ENCODE measurements around the gene DLGAP4.

GRCh38 chr20:36335206-36335870 is 29.2 kb downstream of the DLGAP4 start:
- TF ChIP-seq POLR2AphosphoS5 (IDR thresholded peaks at IDR 0.05; ENCODE audit: insufficient read depth in 1 of 2, low read depth in 1 of 2) = no peak
- TF ChIP-seq CTCF (IDR thresholded peaks at IDR 0.05) = no peak
- TF ChIP-seq POLR2A (IDR thresholded peaks at IDR 0.05) = no peak
